ENCODE data around the gene MAX. TPM values are rescaled to one million over a fixed set of nuclear protein-coding genes. Genes with fewer than 3 reads are reported as not detected.
A peak's percentile ranks its signal among the peaks of the same experiment; 100 is the strongest.
"Not testable (repeated sequence)": the region's sequence is repeated elsewhere in the genome, so short reads cannot be mapped to it uniquely, and the experiment has no call there.

The MAX gene
- total RNA-seq, 1 donor = 101 TPM

- no peak for DNase-seq (ENCODE audit: low read depth in 2 of 3, low spot score in 2 of 3)
These were observed 4.0 kb upstream of the MAX start for GRCh38 chr14:65106316-65106715.

GRCh38 chr14:65104791-65105190 lies 2.5 kb upstream of the MAX start:
- DNase-seq (ENCODE audit: low read depth in 2 of 3, low spot score in 2 of 3) = no peak

GRCh38 chr14:65103150-65103760 lies 938 bp upstream of the MAX start:
- no peak for DNase-seq (ENCODE audit: low read depth in 2 of 3, low spot score in 2 of 3)

- DNase-seq (ENCODE audit: low read depth in 2 of 3, low spot score in 2 of 3) = peak; percentile 17 to 78 (median 55)
These were observed 481 bp downstream of the MAX start for GRCh38 chr14:65101631-65102440.

GRCh38 chr14:65100922-65101541 lies 1.3 kb downstream of the MAX start:
- peak in 2 of 3 donors; percentile 14 to 35 for DNase-seq (ENCODE audit: low read depth in 2 of 3, low spot score in 2 of 3)

GRCh38 chr14:65098586-65098985 lies 3.7 kb downstream of the MAX start:
- DNase-seq (ENCODE audit: low read depth in 2 of 3, low spot score in 2 of 3) = peak in 2 of 3 donors; percentile 51 to 73

- DNase-seq (ENCODE audit: low read depth in 2 of 3, low spot score in 2 of 3) = no peak
These were observed 5.8 kb downstream of the MAX start for GRCh38 chr14:65096323-65097089.

GRCh38 chr14:65095633-65096205 lies 6.6 kb downstream of the MAX start:
- DNase-seq (ENCODE audit: low read depth in 2 of 3, low spot score in 2 of 3) = no peak

- no peak for DNase-seq (ENCODE audit: low read depth in 2 of 3, low spot score in 2 of 3)
These were observed 10.0 kb downstream of the MAX start for GRCh38 chr14:65092349-65092748.

GRCh38 chr14:65087835-65088234 lies 14.5 kb downstream of the MAX start:
- not testable (repeated sequence) for DNase-seq (ENCODE audit: low read depth in 2 of 3, low spot score in 2 of 3)

- not testable (repeated sequence) for DNase-seq (ENCODE audit: low read depth in 2 of 3, low spot score in 2 of 3)
These were observed 15.6 kb downstream of the MAX start for GRCh38 chr14:65086686-65087085.

GRCh38 chr14:65084554-65085505 lies 17.5 kb downstream of the MAX start:
- no peak for DNase-seq (ENCODE audit: low read depth in 2 of 3, low spot score in 2 of 3)

- no peak for DNase-seq (ENCODE audit: low read depth in 2 of 3, low spot score in 2 of 3)
These were observed 19.4 kb downstream of the MAX start for GRCh38 chr14:65082930-65083329.

GRCh38 chr14:65080960-65081747 lies 21.2 kb downstream of the MAX start:
- no peak for DNase-seq (ENCODE audit: low read depth in 2 of 3, low spot score in 2 of 3)

GRCh38 chr14:65079768-65080167 lies 22.5 kb downstream of the MAX start:
- DNase-seq (ENCODE audit: low read depth in 2 of 3, low spot score in 2 of 3) = no peak

GRCh38 chr14:65079201-65079600 lies 23.1 kb downstream of the MAX start:
- DNase-seq (ENCODE audit: low read depth in 2 of 3, low spot score in 2 of 3) = no peak

- no peak for DNase-seq (ENCODE audit: low read depth in 2 of 3, low spot score in 2 of 3)
These were observed 25.0 kb downstream of the MAX start for GRCh38 chr14:65077318-65077717.

GRCh38 chr14:65075628-65076325 lies 26.5 kb downstream of the MAX start:
- no peak for DNase-seq (ENCODE audit: low read depth in 2 of 3, low spot score in 2 of 3)
